ENCODE measurements around the gene HEATR9.

The HEATR9 gene

GRCh38 chr17:35809855-35810461, 58.7 kb downstream of the HEATR9 start:
- no peak for DNase-seq (ENCODE audit: low spot score)

GRCh38 chr17:35808962-35809854, 59.5 kb downstream of the HEATR9 start, which contains the start of gene TAF15:
Gene TAF15 (plus strand): TSS chr17:35809484. CDS start chr17:35809570, 86 bp downstream.
- peak; percentile 99 for DNase-seq (ENCODE audit: low spot score)

GRCh38 chr17:35808240-35808961, 60.3 kb downstream of the HEATR9 start:
- DNase-seq (ENCODE audit: low spot score) = no peak

- no peak for DNase-seq (ENCODE audit: low spot score)
Observed at GRCh38 chr17:35807371-35808144, 61.1 kb downstream of the HEATR9 start.
